ENCODE results near the gene RPS26. TPM values are rescaled to one million over a fixed set of nuclear protein-coding genes. Genes with fewer than 3 reads are reported as not detected.

The RPS26 gene
- total RNA-seq, 1 experiment from 2014 or later = 70.2 TPM

DNA sequence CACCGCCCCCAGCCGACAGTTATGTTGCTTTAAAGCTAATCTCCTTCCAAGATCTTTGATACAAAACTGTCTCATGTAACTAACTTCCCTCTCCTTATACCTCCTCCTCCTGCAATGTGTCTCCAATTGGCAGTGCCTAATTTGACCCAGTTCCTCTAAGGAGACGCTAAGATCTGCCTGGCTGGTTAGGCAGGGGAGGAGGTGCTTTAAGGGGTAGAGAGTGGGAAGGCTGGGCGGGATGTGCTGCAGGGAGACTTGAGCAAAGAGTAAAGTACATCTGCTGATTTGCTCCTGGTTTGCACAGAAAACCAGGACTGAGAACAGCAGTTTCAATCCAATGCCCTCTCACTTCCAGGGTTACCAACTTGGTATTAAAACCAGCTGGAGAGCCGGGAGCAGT, 28.2 kb upstream of the RPS26 start:
- CTCF ChIA-PET = interaction anchor here (0.6 kb wide), 1 partner anchor 177 kb away, joined by 3 read pairs; no protein-coding TSS in a partner anchor
- ATAC-seq (no peak), DNase-seq (ENCODE audit: low read depth, low spot score) (no peak)
- RAD21 ChIA-PET (ENCODE audit: low non-redundant PET in 1 of 2, low total read pairs in 2 of 2, uncharacterized antibody in 2 of 2, unreplicated experiment in 2 of 2) = no interaction called here
- Histone ChIP-seq H3K4me2 (ENCODE audit: low read length) (no peak overlapping the region), H3K36me3 (ENCODE audit: control insufficient read depth in 1 of 2, insufficient read depth in 2 of 2, low read length in 2 of 2) (no peaks in the 10 kb centered on the region), H3K4me3 (replicated peaks in 1 of 2; ENCODE audit: low read depth in 1 of 2, low read length in 2 of 2) (no peak overlapping the region), H3K79me2 (ENCODE audit: insufficient read depth, low read length) (no peaks in the 10 kb centered on the region), H3K4me1 (ENCODE audit: control insufficient read depth in 1 of 2, insufficient read depth in 2 of 2, low read length in 2 of 2) (peaks cover 13 to 19% of the 10 kb centered on the region in 2 experiments; a peak in 3 of 4 replicates), H2AFZ (ENCODE audit: low read depth, low read length, poor library complexity, severe bottlenecking) (no peak overlapping the region), H4K20me1 (ENCODE audit: insufficient read depth) (no peaks in the 10 kb centered on the region), H3K27ac (ENCODE audit: low read depth, low read length) (no peak overlapping the region), H3K9me2 (ENCODE audit: insufficient read depth) (no peaks in the 10 kb centered on the region), H3K27me3 (ENCODE audit: insufficient read depth, low read length) (no peaks in the 10 kb centered on the region), H3K9me3 (ENCODE audit: control insufficient read depth in 1 of 2, insufficient read depth in 1 of 2, low read depth in 1 of 2, low read length in 2 of 2) (no peaks in the 10 kb centered on the region), H3K9ac (ENCODE audit: low read length) (no peak overlapping the region)
- POLR2A ChIA-PET = interaction anchor here (0.6 kb wide), 1 partner anchor 35 kb away, joined by 3 read pairs; no protein-coding TSS in a partner anchor
- intact Hi-C loops (cut with micrococcal nuclease) = no loop called here
- no TSS peak for BruUV-seq (replicated peaks)
- TF ChIP-seq RAD21 (IDR thresholded peaks at IDR 0.05; ENCODE audit: low read depth) (no peak), POLR2A (IDR thresholded peaks at IDR 0.05; ENCODE audit: borderline replicate concordance, extremely low read depth, insufficient read depth, insufficient read length) (no peak), ELF1 (IDR thresholded peaks at IDR 0.05; ENCODE audit: borderline replicate concordance, low read depth) (no peak), EZH2phosphoT487 (IDR thresholded peaks at IDR 0.05; ENCODE audit: borderline replicate concordance) (no peak)
- TF ChIP-seq, protein P1, sequence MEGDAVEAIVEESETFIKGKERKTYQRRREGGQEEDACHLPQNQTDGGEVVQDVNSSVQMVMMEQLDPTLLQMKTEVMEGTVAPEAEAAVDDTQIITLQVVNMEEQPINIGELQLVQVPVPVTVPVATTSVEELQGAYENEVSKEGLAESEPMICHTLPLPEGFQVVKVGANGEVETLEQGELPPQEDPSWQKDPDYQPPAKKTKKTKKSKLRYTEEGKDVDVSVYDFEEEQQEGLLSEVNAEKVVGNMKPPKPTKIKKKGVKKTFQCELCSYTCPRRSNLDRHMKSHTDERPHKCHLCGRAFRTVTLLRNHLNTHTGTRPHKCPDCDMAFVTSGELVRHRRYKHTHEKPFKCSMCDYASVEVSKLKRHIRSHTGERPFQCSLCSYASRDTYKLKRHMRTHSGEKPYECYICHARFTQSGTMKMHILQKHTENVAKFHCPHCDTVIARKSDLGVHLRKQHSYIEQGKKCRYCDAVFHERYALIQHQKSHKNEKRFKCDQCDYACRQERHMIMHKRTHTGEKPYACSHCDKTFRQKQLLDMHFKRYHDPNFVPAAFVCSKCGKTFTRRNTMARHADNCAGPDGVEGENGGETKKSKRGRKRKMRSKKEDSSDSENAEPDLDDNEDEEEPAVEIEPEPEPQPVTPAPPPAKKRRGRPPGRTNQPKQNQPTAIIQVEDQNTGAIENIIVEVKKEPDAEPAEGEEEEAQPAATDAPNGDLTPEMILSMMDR (IDR thresholded peaks at IDR 0.05 in 2 of 3, conservative IDR thresholded peaks at IDR 0.05 in 1 of 3; ENCODE audit: borderline replicate concordance in 1 of 3, insufficient read depth in 1 of 3, low read depth in 2 of 3, low read length in 2 of 3) = no peak

DNA sequence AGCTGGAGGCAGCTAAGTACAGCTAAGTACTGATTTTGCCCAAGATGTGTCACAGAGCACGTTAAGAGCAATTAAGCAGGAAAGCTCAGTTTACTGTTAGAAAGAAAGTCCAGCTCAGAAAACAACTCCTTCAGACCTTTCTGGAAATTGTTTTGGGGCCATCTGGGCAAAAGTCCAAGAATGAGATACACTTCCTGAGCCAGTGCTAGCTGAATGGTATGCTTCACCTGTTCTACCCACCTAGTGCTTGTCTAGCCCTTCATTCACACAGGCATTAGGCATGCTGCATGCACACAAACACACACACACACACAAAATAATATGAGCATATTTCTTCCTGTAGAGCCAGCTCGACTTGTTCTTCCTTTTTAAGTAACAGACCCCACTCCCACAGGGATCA, 27.5 kb upstream of the RPS26 start:
- Histone ChIP-seq H3K4me3 (replicated peaks in 1 of 2; ENCODE audit: low read depth in 1 of 2, low read length in 2 of 2) (no peak overlapping the region), H3K9me3 (ENCODE audit: control insufficient read depth in 1 of 2, insufficient read depth in 1 of 2, low read depth in 1 of 2, low read length in 2 of 2) (no peaks in the 10 kb centered on the region), H3K79me2 (ENCODE audit: insufficient read depth, low read length) (no peaks in the 10 kb centered on the region), H3K27me3 (ENCODE audit: insufficient read depth, low read length) (no peaks in the 10 kb centered on the region), H3K9ac (ENCODE audit: low read length) (no peak overlapping the region), H3K36me3 (ENCODE audit: control insufficient read depth in 1 of 2, insufficient read depth in 2 of 2, low read length in 2 of 2) (no peaks in the 10 kb centered on the region), H3K4me1 (ENCODE audit: control insufficient read depth in 1 of 2, insufficient read depth in 2 of 2, low read length in 2 of 2) (peaks cover 13 to 19% of the 10 kb centered on the region in 2 experiments; a peak in 3 of 4 replicates), H2AFZ (ENCODE audit: low read depth, low read length, poor library complexity, severe bottlenecking) (no peak overlapping the region), H3K9me2 (ENCODE audit: insufficient read depth) (no peaks in the 10 kb centered on the region), H3K27ac (ENCODE audit: low read depth, low read length) (no peak overlapping the region), H4K20me1 (ENCODE audit: insufficient read depth) (no peaks in the 10 kb centered on the region), H3K4me2 (ENCODE audit: low read length) (no peak overlapping the region)
- ATAC-seq (no peak), DNase-seq (ENCODE audit: low read depth, low spot score) (no peak)
- ChIA-PET RAD21 (ENCODE audit: low non-redundant PET in 1 of 2, low total read pairs in 2 of 2, uncharacterized antibody in 2 of 2, unreplicated experiment in 2 of 2) (no interaction called here), CTCF (interaction anchor here (0.6 kb wide), 1 partner anchor 176 kb away, joined by 3 read pairs; no protein-coding TSS in a partner anchor), POLR2A (no interaction called here)
- intact Hi-C loops (cut with micrococcal nuclease) = no loop called here
- BruUV-seq (replicated peaks) = no TSS peak
- TF ChIP-seq, protein P2, sequence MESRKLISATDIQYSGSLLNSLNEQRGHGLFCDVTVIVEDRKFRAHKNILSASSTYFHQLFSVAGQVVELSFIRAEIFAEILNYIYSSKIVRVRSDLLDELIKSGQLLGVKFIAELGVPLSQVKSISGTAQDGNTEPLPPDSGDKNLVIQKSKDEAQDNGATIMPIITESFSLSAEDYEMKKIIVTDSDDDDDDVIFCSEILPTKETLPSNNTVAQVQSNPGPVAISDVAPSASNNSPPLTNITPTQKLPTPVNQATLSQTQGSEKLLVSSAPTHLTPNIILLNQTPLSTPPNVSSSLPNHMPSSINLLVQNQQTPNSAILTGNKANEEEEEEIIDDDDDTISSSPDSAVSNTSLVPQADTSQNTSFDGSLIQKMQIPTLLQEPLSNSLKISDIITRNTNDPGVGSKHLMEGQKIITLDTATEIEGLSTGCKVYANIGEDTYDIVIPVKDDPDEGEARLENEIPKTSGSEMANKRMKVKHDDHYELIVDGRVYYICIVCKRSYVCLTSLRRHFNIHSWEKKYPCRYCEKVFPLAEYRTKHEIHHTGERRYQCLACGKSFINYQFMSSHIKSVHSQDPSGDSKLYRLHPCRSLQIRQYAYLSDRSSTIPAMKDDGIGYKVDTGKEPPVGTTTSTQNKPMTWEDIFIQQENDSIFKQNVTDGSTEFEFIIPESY (IDR thresholded peaks at IDR 0.05; ENCODE audit: extremely low read depth, insufficient replicate concordance, low read length) = no peak
- no peak for TF ChIP-seq CEBPB (IDR thresholded peaks at IDR 0.05; ENCODE audit: low read depth)
- no peak for TF ChIP-seq SRF (IDR thresholded peaks at IDR 0.05; ENCODE audit: low read depth)
- no peak for TF ChIP-seq TCF7L2 (IDR thresholded peaks at IDR 0.05; ENCODE audit: borderline replicate concordance, extremely low read depth, insufficient read depth, insufficient read length)
- TF ChIP-seq, protein P3, sequence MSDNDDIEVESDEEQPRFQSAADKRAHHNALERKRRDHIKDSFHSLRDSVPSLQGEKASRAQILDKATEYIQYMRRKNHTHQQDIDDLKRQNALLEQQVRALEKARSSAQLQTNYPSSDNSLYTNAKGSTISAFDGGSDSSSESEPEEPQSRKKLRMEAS (IDR thresholded peaks at IDR 0.05) = no peak
- no peak for TF ChIP-seq POLR2AphosphoS5 (IDR thresholded peaks at IDR 0.05; ENCODE audit: low read depth, low read length)
- TF ChIP-seq, protein P4, sequence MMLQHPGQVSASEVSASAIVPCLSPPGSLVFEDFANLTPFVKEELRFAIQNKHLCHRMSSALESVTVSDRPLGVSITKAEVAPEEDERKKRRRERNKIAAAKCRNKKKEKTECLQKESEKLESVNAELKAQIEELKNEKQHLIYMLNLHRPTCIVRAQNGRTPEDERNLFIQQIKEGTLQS (IDR thresholded peaks at IDR 0.05) = no peak
- TF ChIP-seq POLR2A (IDR thresholded peaks at IDR 0.05; ENCODE audit: borderline replicate concordance, extremely low read depth, insufficient read depth, insufficient read length) = no peak
- TF ChIP-seq ZNF274 (IDR thresholded peaks at IDR 0.05; ENCODE audit: low read depth, low read length) = no peak
- TF ChIP-seq SIN3A (IDR thresholded peaks at IDR 0.05; ENCODE audit: low read depth) = no peak
- TF ChIP-seq ELF1 (IDR thresholded peaks at IDR 0.05; ENCODE audit: borderline replicate concordance, low read depth) = no peak
- TF ChIP-seq ZFX (IDR thresholded peaks at IDR 0.05) = no peak
- no peak for TF ChIP-seq FOSL1 (IDR thresholded peaks at IDR 0.05; ENCODE audit: low read depth)

Data from HCT116 (cell line).